ENCODE results near the gene RBL2. TPM values are rescaled to one million over a fixed set of nuclear protein-coding genes. Genes with fewer than 3 reads are reported as not detected.

The RBL2 gene
- total and polyA plus RNA-seq, 2 donors (not counting 3 experiments of a cell fraction or from before 2014, with no cell fraction given): 22.5 to 30.7 TPM

DNA sequence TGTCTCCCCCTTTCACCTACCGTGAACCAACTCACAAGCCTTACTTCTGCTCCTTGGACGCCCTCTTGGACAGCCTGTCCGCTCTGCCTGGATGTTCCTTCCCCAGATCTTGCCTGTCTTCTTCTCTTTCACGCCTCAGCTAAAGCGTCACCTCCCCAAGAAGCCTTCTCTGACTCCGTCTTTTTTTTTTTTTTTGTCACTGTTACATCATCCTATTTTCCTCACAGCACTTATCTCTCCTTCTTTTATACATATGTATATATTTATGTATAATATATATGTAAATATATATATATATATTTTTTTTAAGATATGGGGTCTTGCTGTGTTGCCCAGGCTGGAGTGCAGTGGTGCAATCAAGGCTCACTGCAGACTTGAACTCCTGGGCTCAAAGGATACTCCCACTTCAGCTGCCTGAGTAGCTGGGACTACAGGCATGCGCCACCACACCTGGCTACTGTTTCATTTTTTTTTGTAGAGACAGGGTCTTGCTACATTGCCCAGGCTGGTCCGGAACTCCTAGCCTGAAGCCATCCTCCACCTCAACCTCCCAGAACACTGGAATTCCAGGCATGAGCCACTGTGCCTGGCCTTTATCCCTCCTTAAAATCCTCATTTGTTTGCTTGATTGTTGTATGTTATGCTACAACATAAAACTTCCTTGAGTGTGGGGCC lies 85.3 kb downstream of the RBL2 start:
- FAIRE-seq: no peak
- Histone ChIP-seq H4K20me1 (replicated peaks; ENCODE audit: control insufficient read depth, extremely low read depth, insufficient read depth, low read length) (no peaks in the 10 kb centered on the region), H3K27ac (ENCODE audit: insufficient read depth, low read depth, low read length) (peak overlapping the region; percentile 97), H3K4me2 (ENCODE audit: insufficient read depth, low read length) (peak overlapping the region; percentile 92), H3K36me3 (ENCODE audit: control insufficient read depth in 2 of 2, extremely low read depth in 1 of 2, insufficient read depth in 2 of 2, low read length in 2 of 2) (no peaks in the 10 kb centered on the region), H2AFZ (ENCODE audit: low read depth, low read length) (no peak overlapping the region), H3K79me2 (ENCODE audit: control insufficient read depth, insufficient read depth, low read length) (no peaks in the 10 kb centered on the region), H3K9me1 (replicated peaks; ENCODE audit: control insufficient read depth, extremely low read depth, insufficient read depth, low read length) (no peaks in the 10 kb centered on the region), H3K4me3 (replicated peaks in 1 of 3; ENCODE audit: insufficient read depth in 1 of 3, low read depth in 1 of 3, low read length in 3 of 3) (no peak overlapping the region), H3K4me1 (ENCODE audit: control insufficient read depth, extremely low read depth, insufficient read depth, low read length) (peaks cover 39% of the 10 kb centered on the region), H3K9ac (replicated peaks; ENCODE audit: extremely low read depth, insufficient read depth, low read length) (peak overlapping the region; percentile 95), H3K9me3 (replicated peaks; ENCODE audit: control insufficient read depth, insufficient read depth, low read length) (no peaks in the 10 kb centered on the region), H3K27me3 (ENCODE audit: control insufficient read depth in 2 of 2, insufficient read depth in 2 of 2, low read length in 2 of 2) (no peaks in the 10 kb centered on the region)
- ChIA-PET POLR2A (interaction anchor here (1.6 kb wide), 1 partner anchor 15 kb away, joined by 5 read pairs; no protein-coding TSS in a partner anchor), CTCF (interaction anchor here (0.7 to 2.3 kb wide), 5 partner anchors 10 to 41 kb away, joined by 3 to 13 read pairs (median 6); no protein-coding TSS in a partner anchor)
- no TSS peak for BruUV-seq (replicated peaks)
- no peak for DNase-seq (ENCODE audit: low read depth, low spot score)
- dilution Hi-C loops (cut with MboI; ENCODE audit: extremely low pct_ligation_motif_present, low sequenced_read_pairs) (no loop called here), intact Hi-C loops (cut with micrococcal nuclease) (loop anchor here (5.0 kb wide), 4 partner anchors 183 to 1983 kb away; partner anchors contain the start of genes FTO and RPGRIP1L)
- TF ChIP-seq GATA2 (IDR thresholded peaks at IDR 0.05; ENCODE audit: insufficient read depth, insufficient read length, low read depth, low read length) (no peak), JUN (IDR thresholded peaks at IDR 0.05; ENCODE audit: borderline replicate concordance, insufficient read depth, insufficient read length, low read depth) (no peak), EZH2 (IDR thresholded peaks at IDR 0.05; ENCODE audit: borderline replicate concordance, low read depth, low read length, severe bottlenecking) (no peak), POLR2A (IDR thresholded peaks at IDR 0.05; ENCODE audit: low read depth, low read length) (no peak)

- no peaks in the 10 kb centered on the region for H3K9me1 ChIP-seq (replicated peaks; ENCODE audit: control insufficient read depth, extremely low read depth, insufficient read depth, low read length)
- FAIRE-seq (no peak), DNase-seq (ENCODE audit: low read depth, low spot score) (no peak)
- no peaks in the 10 kb centered on the region for H3K36me3 ChIP-seq (ENCODE audit: control insufficient read depth in 2 of 2, extremely low read depth in 1 of 2, insufficient read depth in 2 of 2, low read length in 2 of 2)
- dilution Hi-C loops (cut with MboI; ENCODE audit: extremely low pct_ligation_motif_present, low sequenced_read_pairs): no loop called here
- ChIA-PET CTCF (interaction anchor here (1.2 to 1.5 kb wide), 3 partner anchors 13 to 23 kb away, joined by 3 to 5 read pairs (median 3); no protein-coding TSS in a partner anchor), POLR2A (no interaction called here)
- H3K27me3 ChIP-seq (ENCODE audit: control insufficient read depth in 2 of 2, insufficient read depth in 2 of 2, low read length in 2 of 2): no peaks in the 10 kb centered on the region
- no peak overlapping the region for H3K9ac ChIP-seq (replicated peaks; ENCODE audit: extremely low read depth, insufficient read depth, low read length)
- no peak overlapping the region for H3K4me3 ChIP-seq (replicated peaks in 1 of 3; ENCODE audit: insufficient read depth in 1 of 3, low read depth in 1 of 3, low read length in 3 of 3)
- TF ChIP-seq MYC (IDR thresholded peaks at IDR 0.05; ENCODE audit: low read depth, low read length) (no peak), CTCF (IDR thresholded peaks at IDR 0.05; ENCODE audit: extremely low read depth in 1 of 2, insufficient read depth in 1 of 2, low read depth in 1 of 2, low read length in 2 of 2) (no peak), FOS (IDR thresholded peaks at IDR 0.05; ENCODE audit: borderline replicate concordance, insufficient read depth, low read length) (no peak), EZH2 (IDR thresholded peaks at IDR 0.05; ENCODE audit: borderline replicate concordance, low read depth, low read length, severe bottlenecking) (no peak), POLR2AphosphoS5 (IDR thresholded peaks at IDR 0.05; ENCODE audit: insufficient read depth, low read depth, low read length) (no peak), JUN (IDR thresholded peaks at IDR 0.05; ENCODE audit: borderline replicate concordance, insufficient read depth, insufficient read length, low read depth) (no peak), GATA2 (IDR thresholded peaks at IDR 0.05; ENCODE audit: insufficient read depth, insufficient read length, low read depth, low read length) (no peak), POLR2A (IDR thresholded peaks at IDR 0.05; ENCODE audit: low read depth, low read length) (no peak)
- TF ChIP-seq, protein P1, sequence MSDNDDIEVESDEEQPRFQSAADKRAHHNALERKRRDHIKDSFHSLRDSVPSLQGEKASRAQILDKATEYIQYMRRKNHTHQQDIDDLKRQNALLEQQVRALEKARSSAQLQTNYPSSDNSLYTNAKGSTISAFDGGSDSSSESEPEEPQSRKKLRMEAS (IDR thresholded peaks at IDR 0.05; ENCODE audit: insufficient read depth, insufficient read length): no peak
- no peaks in the 10 kb centered on the region for H4K20me1 ChIP-seq (replicated peaks; ENCODE audit: control insufficient read depth, extremely low read depth, insufficient read depth, low read length)
- no peaks in the 10 kb centered on the region for H3K9me3 ChIP-seq (replicated peaks; ENCODE audit: control insufficient read depth, insufficient read depth, low read length)
- H3K4me1 ChIP-seq (ENCODE audit: control insufficient read depth, extremely low read depth, insufficient read depth, low read length): peaks cover 12% of the 10 kb centered on the region
- no TSS peak for BruUV-seq (replicated peaks)
- intact Hi-C loops (cut with micrococcal nuclease): no loop called here
- no peak overlapping the region for H3K4me2 ChIP-seq (ENCODE audit: insufficient read depth, low read length)
- H3K27ac ChIP-seq (ENCODE audit: insufficient read depth, low read depth, low read length): no peak overlapping the region
- no peaks in the 10 kb centered on the region for H3K79me2 ChIP-seq (ENCODE audit: control insufficient read depth, insufficient read depth, low read length)
- no peak overlapping the region for H2AFZ ChIP-seq (ENCODE audit: low read depth, low read length)
Observed at GRCh38 chr16:53523126-53523804, 89.0 kb downstream of the RBL2 start.

Measured in endothelial cell of umbilical vein (primary cell).